ENCODE measurements around the gene ISG20.

GRCh38 chr15:88701561-88702095 is 62.8 kb downstream of the ISG20 start:
- TF ChIP-seq CTCF (IDR thresholded peaks at IDR 0.05), result no peak
- no peak for TF ChIP-seq EP300 (IDR thresholded peaks at IDR 0.05)

Measured in sigmoid colon (tissue), 4 donors.